RWPE1 (cell line): Measurements from ENCODE around the gene CALHM5.

ENCODE experiments used
- CTCF ChIA-PET: fragments of 350-600 bp; sonication (Branson Sonifier 250); formaldehyde crosslinking; extraction: SDS; loops from one replicate; lab custom pipeline; 2021; lab: Yijun Ruan, JAX
- POLR2A ChIA-PET: fragments of 400-600 bp; formaldehyde crosslinking; extraction: SDS; loops from one replicate; lab custom pipeline; 2020; ENCODE audit warnings: antibody characterized with exemption; ENCODE audit not compliant: low non-redundant PET; lab: Yijun Ruan, JAX
- DNase-seq: peaks from one replicate; pipeline ENCODE4 v3.0.0; 2012; ENCODE audit warnings: low spot score
- H3K27ac ChIP-seq: fragments of 450-650 bp; 2 replicates; pipeline ENCODE4 v1.5.1; 2017
- CTCF ChIP-seq: fragments of 450-650 bp; conservative IDR thresholded peaks from 2 replicates; pipeline ENCODE4 v1.5.1; 2017; ENCODE audit warnings: low read depth, mild to moderate bottlenecking

Gene CALHM5

GRCh38 chr6:116550796-116551195 lies 39.4 kb downstream of the CALHM5 start:
- POLR2A ChIA-PET, result no interaction called here
- no peak for DNase-seq
- no peak for TF ChIP-seq CTCF
- CTCF ChIA-PET, result interaction anchor here (0.5 kb wide), 1 partner anchor 9 kb away, joined by 3 read pairs; no protein-coding TSS in a partner anchor
- H3K27ac ChIP-seq, result no peak overlapping the region

GRCh38 chr6:116553451-116553850 lies 42.0 kb downstream of the CALHM5 start, which contains the start of gene CALHM4:
TSS of gene CALHM4 (plus strand) at chr6:116553751. CDS start at chr6:116553794, 43 bp downstream.
- no peak for DNase-seq
- ChIA-PET POLR2A (no interaction called here), CTCF (interaction anchor here (0.6 kb wide), 1 partner anchor 64 kb away, joined by 3 read pairs; no protein-coding TSS in a partner anchor)
- no peak within 1 kb of the TSS for H3K27ac ChIP-seq
- TF ChIP-seq CTCF, result no peak

- CTCF ChIA-PET, result no interaction called here
- no peak overlapping the region for H3K27ac ChIP-seq
- POLR2A ChIA-PET, result no interaction called here
- no peak for TF ChIP-seq CTCF
- DNase-seq, result peak; percentile 51
Observed at GRCh38 chr6:116556065-116556464, 44.6 kb downstream of the CALHM5 start.

- ChIA-PET CTCF (no interaction called here), POLR2A (no interaction called here)
- TF ChIP-seq CTCF, result no peak
- no peak overlapping the region; the same call in 1 of the 2 replicates for H3K27ac ChIP-seq
- no peak for DNase-seq
Observed at GRCh38 chr6:116556814-116557415, 45.5 kb downstream of the CALHM5 start.

- CTCF ChIA-PET, result interaction anchor here (0.9 to 1.1 kb wide), 3 partner anchors 23 to 270 kb away, joined by 3 to 4 read pairs (median 4); no protein-coding TSS in a partner anchor
- TF ChIP-seq CTCF, result no peak
- peak; percentile 86 for DNase-seq
- POLR2A ChIA-PET, result interaction anchor here (0.6 to 1.0 kb wide), 2 partner anchors 14 to 304 kb away, joined by 3 to 5 read pairs; partner anchors contain the start of genes RWDD1 and TSPYL4
- H3K27ac ChIP-seq, result peak overlapping the region; percentile 61; the same call in 1 of the 2 replicates
Observed at GRCh38 chr6:116557893-116558292, 46.5 kb downstream of the CALHM5 start.

- no peak for TF ChIP-seq CTCF
- ChIA-PET POLR2A (no interaction called here), CTCF (interaction anchor here (0.6 to 1.4 kb wide), 2 partner anchors 106 to 342 kb away, joined by 3 to 8 read pairs; no protein-coding TSS in a partner anchor)
- H3K27ac ChIP-seq, result no peak overlapping the region
- no peak for DNase-seq
Observed at GRCh38 chr6:116560130-116560529, 48.7 kb downstream of the CALHM5 start.
